HepG2 (cell line): ENCODE results near the gene ARHGAP32. TPM values are rescaled to one million over a fixed set of nuclear protein-coding genes. Genes with fewer than 3 reads are reported as not detected.

ENCODE experiments used
- ATAC-seq: fragments of 200-7000 bp; cut with Tn5 transposase; 3 replicates; pipeline ENCODE4 v1.9.1; 2020; ENCODE audit warnings: mild to moderate bottlenecking, moderate library complexity
- BruUV-seq: library from RNA; stranded (reverse); fragments of 400-500 nt; replicated peaks from 2 replicates; lab custom pipeline; 2021; lab: Mats Ljungman, UMichigan
- CTCF ChIA-PET: fragments of 300-600 bp; formaldehyde crosslinking; extraction: SDS; loops from one replicate; lab custom pipeline; 2021; ENCODE audit warnings: low total read pairs, inconsistent platforms, low intra/inter-chr PET ratio; lab: Yijun Ruan, JAX
- POLR2A ChIA-PET: fragments of 350-600 bp; sonication (Branson Sonifier 250); formaldehyde crosslinking; loops from one replicate; lab custom pipeline; 2020; ENCODE audit warnings: antibody characterized with exemption, inconsistent platforms; lab: Yijun Ruan, JAX
- DNase-seq: peaks from one replicate; pipeline ENCODE4 v3.0.0-alpha.2; 2015; ENCODE audit warnings: low spot score
- FAIRE-seq: peaks from 3 replicates; lab custom pipeline; 2011; peaks lifted over from hg19 to GRCh38; lab: Jason Lieb, UNC
- H2AFZ ChIP-seq: one replicate; pipeline ENCODE4 v1.6.1; 2011; ENCODE audit warnings: low read length, inconsistent platforms
- H3K27ac ChIP-seq: fragments of 300-600 bp; 3 replicates; pipeline ENCODE4 v1.8.0; 2011; ENCODE audit warnings: mixed run types, mild to moderate bottlenecking, mixed read lengths, low read length, inconsistent platforms; ENCODE audit not compliant: insufficient read depth; ENCODE audit errors: extremely low read length
- H3K27me3 ChIP-seq, 2 experiments: fragments of 200-600 bp in 1 of 2; 2 replicates in 1 of 2; 3 replicates in 1 of 2; pipeline versions ENCODE4 v1.6.0 to v1.8.0; 2011; ENCODE audit warnings: low read length in 2 of 2, mild to moderate bottlenecking in 2 of 2, moderate library complexity in 2 of 2, inconsistent platforms in 1 of 2; ENCODE audit not compliant: insufficient read depth in 2 of 2, control insufficient read depth in 1 of 2
- H3K36me3 ChIP-seq, 2 experiments: fragments of 200-600 bp in 1 of 2; replicated peaks in 1 of 2; 2 replicates in 1 of 2; 3 replicates in 1 of 2; pipeline versions ENCODE4 v1.5.1 to v1.8.0; 2011; ENCODE audit warnings: low read length in 2 of 2, inconsistent platforms in 1 of 2; ENCODE audit not compliant: insufficient read depth in 2 of 2, control insufficient read depth in 1 of 2
- H3K4me1 ChIP-seq: 2 replicates; pipeline ENCODE4 v1.5.1; 2012; ENCODE audit warnings: low read length, inconsistent platforms; ENCODE audit not compliant: insufficient read depth
- H3K4me2 ChIP-seq: 2 replicates; pipeline ENCODE4 v1.6.0; 2011; ENCODE audit warnings: low read depth, low read length, inconsistent platforms
- H3K4me3 ChIP-seq, 3 experiments: fragments of 200-600 bp in 1 of 3; sonication (generic), shearing (Covaris generic) in 1 of 3; replicated peaks in 1 of 3; 2 replicates each; pipeline ENCODE4 v1.5.1; 2011 to 2016; ENCODE audit warnings: low read length in 3 of 3, inconsistent platforms in 2 of 3, low read depth in 2 of 3, mild to moderate bottlenecking in 2 of 3, control low read depth in 1 of 3, mixed read lengths in 1 of 3; ENCODE audit not compliant: insufficient read depth in 1 of 3
- H3K79me2 ChIP-seq: one replicate; pipeline ENCODE4 v1.6.1; 2011; ENCODE audit warnings: low read length, inconsistent platforms; ENCODE audit not compliant: insufficient read depth
- H3K9ac ChIP-seq: 2 replicates; pipeline ENCODE4 v1.6.0; 2011; ENCODE audit warnings: mild to moderate bottlenecking, low read depth, low read length, inconsistent platforms; ENCODE audit not compliant: insufficient read depth
- H3K9me3 ChIP-seq: 2 replicates; pipeline ENCODE4 v1.5.1; 2012; ENCODE audit warnings: mild to moderate bottlenecking, low read length
- H4K20me1 ChIP-seq: 2 replicates; pipeline ENCODE4 v1.6.0; 2011; ENCODE audit warnings: inconsistent platforms, mild to moderate bottlenecking, low read length, moderate library complexity; ENCODE audit not compliant: insufficient read depth
- ARID5B ChIP-seq: IDR thresholded peaks from 2 replicates; pipeline ENCODE4 v1.4.0; 2020; ENCODE audit warnings: mild to moderate bottlenecking, missing genetic modification reagents
- BCL6 ChIP-seq: IDR thresholded peaks from 2 replicates; pipeline ENCODE4 v1.6.1; 2016; ENCODE audit warnings: missing genetic modification reagents, missing compliant biosample characterization
- CEBPG ChIP-seq: IDR thresholded peaks from 2 replicates; pipeline ENCODE4 v1.6.1; 2016
- CHCHD3 ChIP-seq: sonication (generic); formaldehyde crosslinking; IDR thresholded peaks from 2 replicates; pipeline ENCODE4 v1.8.0; 2022; ENCODE audit warnings: mild to moderate bottlenecking, missing genetic modification reagents, moderate library complexity
- HOXA9 ChIP-seq: sonication (generic); formaldehyde crosslinking; IDR thresholded peaks from 2 replicates; pipeline ENCODE4 v1.8.1; 2022; ENCODE audit warnings: missing genetic modification reagents, mild to moderate bottlenecking, moderate library complexity, borderline replicate concordance
- JUND ChIP-seq: sonication (generic); formaldehyde crosslinking; IDR thresholded peaks from 2 replicates; pipeline ENCODE4 v1.8.0; 2022; ENCODE audit warnings: mild to moderate bottlenecking, missing genetic modification reagents
- MBD4 ChIP-seq: IDR thresholded peaks from 2 replicates; pipeline ENCODE4 v1.6.1; 2012; ENCODE audit warnings: low read length, inconsistent platforms, borderline replicate concordance
- SALL2 ChIP-seq: sonication (generic); formaldehyde crosslinking; IDR thresholded peaks from 2 replicates; pipeline ENCODE4 v1.8.1; 2023; ENCODE audit warnings: mild to moderate bottlenecking, missing genetic modification reagents, inconsistent platforms
- TBX3 ChIP-seq: fragments of 450-650 bp; IDR thresholded peaks from 2 replicates; pipeline ENCODE4 v1.6.1; 2017; ENCODE audit warnings: antibody characterized with exemption, mild to moderate bottlenecking, inconsistent platforms, borderline replicate concordance
- ZBTB49 ChIP-seq: sonication (generic); formaldehyde crosslinking; IDR thresholded peaks from 2 replicates; pipeline ENCODE4 v1.4.0; 2020; ENCODE audit warnings: missing genetic modification reagents, borderline replicate concordance
- ZNF101 ChIP-seq: sonication (generic); formaldehyde crosslinking; IDR thresholded peaks from 2 replicates; pipeline ENCODE4 v1.4.0; 2020; ENCODE audit warnings: mild to moderate bottlenecking, low read depth, missing genetic modification reagents, borderline replicate concordance
- ZNF367 ChIP-seq: sonication (generic); formaldehyde crosslinking; IDR thresholded peaks from 2 replicates; pipeline ENCODE4 v1.4.0; 2020; ENCODE audit warnings: missing genetic modification reagents, borderline replicate concordance
- ZNF670 ChIP-seq: sonication (generic); formaldehyde crosslinking; IDR thresholded peaks from 2 replicates; pipeline ENCODE4 v1.8.0; 2022; ENCODE audit warnings: mild to moderate bottlenecking, missing genetic modification reagents, borderline replicate concordance
- WGBS: methylation state at CpG from one replicate; pipeline ENCODE4 v1.1.6; 2017; ENCODE audit warnings: low lambda C conversion rate; 5-methylcytosine and 5-hydroxymethylcytosine counted together
- in situ Hi-C: cut with HindIII; loops from 2 replicates; pipeline ENCODE4 v1.10.0; 2017; ENCODE audit warnings: low pct_unique_long_range_greater_than_20kb; ENCODE audit not compliant: extremely low pct_ligation_motif_present
- intact Hi-C: fragments of 100-400 bp; cut with micrococcal nuclease; formaldehyde crosslinking; loops from one replicate; pipeline ENCODE4 v1.10.0; 2022; ENCODE audit not compliant: unreplicated experiment
- polyA plus RNA-seq, 8 experiments: library from polyadenylated mRNA; depleted of rRNA in 3 of 8; stranded (reverse) in 7 of 8; unstranded in 1 of 8; fragments of >200 nt; fragmentation: Illumina TruSeq in 4 of 8; extraction: Trizol in 4 of 8; gene quantifications; 2 replicates each; pipeline versions ENCODE4 v1.2.1 to v1.2.3, GENCODE V29; 2011 to 2016; ENCODE audit warnings: low read depth in 4 of 8, missing spikeins in 1 of 8, mixed read lengths in 1 of 8; ENCODE audit not compliant: insufficient read depth in 1 of 8
- total RNA-seq, 5 experiments: library from RNA; depleted of rRNA; stranded (reverse); fragments of >200 nt; fragmentation: Illumina TruSeq; extraction: Trizol; gene quantifications; 2 replicates each; pipeline ENCODE4 v1.2.3, GENCODE V29; 2016; ENCODE audit warnings: low read depth in 1 of 5
- TF ChIP-seq, protein P1 (sequence below): sonication (generic); formaldehyde crosslinking; IDR thresholded peaks from 2 replicates; pipeline ENCODE4 v1.4.0; 2020; ENCODE audit warnings: missing genetic modification reagents, borderline replicate concordance

Gene ARHGAP32
- total and polyA plus RNA-seq, 2 of the 13 experiments (the other 11 are each of a cell fraction or from before 2014, with no cell fraction given), result 6.3 to 8.2 TPM

DNA sequence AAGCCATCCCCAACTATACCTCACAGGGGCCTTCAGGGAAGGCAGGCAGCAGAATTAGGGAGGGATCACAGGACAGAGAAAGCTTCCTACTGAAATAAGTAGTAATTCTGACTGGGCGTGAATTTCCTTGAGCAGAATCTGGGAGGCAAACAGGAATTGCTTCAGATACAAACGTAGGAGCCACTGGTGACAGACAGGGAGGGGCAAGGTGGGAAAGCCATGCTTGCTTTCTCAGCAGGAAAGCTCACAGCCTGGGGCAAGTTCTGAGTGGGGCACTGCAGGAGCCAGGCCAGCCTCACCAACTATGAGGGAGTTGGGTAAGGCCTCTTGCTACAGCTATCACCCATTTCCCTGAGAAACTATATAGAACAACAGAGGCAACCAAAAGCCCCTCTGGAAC lies 43.6 kb downstream of the ARHGAP32 start (continued):
- TF ChIP-seq, protein P1, sequence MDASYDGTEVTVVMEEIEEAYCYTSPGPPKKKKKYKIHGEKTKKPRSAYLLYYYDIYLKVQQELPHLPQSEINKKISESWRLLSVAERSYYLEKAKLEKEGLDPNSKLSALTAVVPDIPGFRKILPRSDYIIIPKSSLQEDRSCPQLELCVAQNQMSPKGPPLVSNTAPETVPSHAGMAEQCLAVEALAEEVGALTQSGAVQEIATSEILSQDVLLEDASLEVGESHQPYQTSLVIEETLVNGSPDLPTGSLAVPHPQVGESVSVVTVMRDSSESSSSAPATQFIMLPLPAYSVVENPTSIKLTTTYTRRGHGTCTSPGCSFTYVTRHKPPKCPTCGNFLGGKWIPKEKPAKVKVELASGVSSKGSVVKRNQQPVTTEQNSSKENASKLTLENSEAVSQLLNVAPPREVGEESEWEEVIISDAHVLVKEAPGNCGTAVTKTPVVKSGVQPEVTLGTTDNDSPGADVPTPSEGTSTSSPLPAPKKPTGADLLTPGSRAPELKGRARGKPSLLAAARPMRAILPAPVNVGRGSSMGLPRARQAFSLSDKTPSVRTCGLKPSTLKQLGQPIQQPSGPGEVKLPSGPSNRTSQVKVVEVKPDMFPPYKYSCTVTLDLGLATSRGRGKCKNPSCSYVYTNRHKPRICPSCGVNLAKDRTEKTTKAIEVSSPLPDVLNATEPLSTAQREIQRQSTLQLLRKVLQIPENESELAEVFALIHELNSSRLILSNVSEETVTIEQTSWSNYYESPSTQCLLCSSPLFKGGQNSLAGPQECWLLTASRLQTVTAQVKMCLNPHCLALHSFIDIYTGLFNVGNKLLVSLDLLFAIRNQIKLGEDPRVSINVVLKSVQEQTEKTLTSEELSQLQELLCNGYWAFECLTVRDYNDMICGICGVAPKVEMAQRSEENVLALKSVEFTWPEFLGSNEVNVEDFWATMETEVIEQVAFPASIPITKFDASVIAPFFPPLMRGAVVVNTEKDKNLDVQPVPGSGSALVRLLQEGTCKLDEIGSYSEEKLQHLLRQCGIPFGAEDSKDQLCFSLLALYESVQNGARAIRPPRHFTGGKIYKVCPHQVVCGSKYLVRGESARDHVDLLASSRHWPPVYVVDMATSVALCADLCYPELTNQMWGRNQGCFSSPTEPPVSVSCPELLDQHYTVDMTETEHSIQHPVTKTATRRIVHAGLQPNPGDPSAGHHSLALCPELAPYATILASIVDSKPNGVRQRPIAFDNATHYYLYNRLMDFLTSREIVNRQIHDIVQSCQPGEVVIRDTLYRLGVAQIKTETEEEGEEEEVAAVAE (CRISPR knock-in tag), result no peak
- TF ChIP-seq BCL6 (CRISPR knock-in tag), result no peak
- no peak for TF ChIP-seq HOXA9
- TF ChIP-seq CEBPG (CRISPR knock-in tag), result no peak
- no peak for TF ChIP-seq ZNF367 (CRISPR knock-in tag)

DNA sequence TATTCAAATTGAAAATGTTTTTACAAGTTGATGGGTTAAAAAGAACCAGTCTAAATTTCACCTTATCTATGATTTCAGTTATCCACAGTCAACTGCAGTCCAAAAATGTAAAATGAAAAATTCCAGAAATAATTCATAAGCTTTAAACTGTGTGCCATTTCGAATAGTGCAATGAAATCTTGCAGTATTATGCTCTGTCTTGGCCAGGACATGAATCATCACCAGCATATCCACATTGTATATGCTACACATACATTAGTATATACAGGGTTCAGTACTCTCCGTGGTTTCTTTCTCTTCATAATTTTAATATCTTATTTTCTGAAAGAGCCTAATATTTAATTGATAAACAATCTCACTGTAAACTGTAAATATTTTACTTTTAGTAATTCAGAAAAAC lies 45.9 kb downstream of the ARHGAP32 start:
- Histone ChIP-seq H3K27ac (no peak overlapping the region), H3K9ac (no peak overlapping the region)
- TF ChIP-seq JUND (CRISPR knock-in tag) (no peak), ZNF670 (CRISPR knock-in tag) (no peak), SALL2 (CRISPR knock-in tag) (no peak), TBX3 (no peak), MBD4 (no peak), ARID5B (CRISPR knock-in tag) (no peak), ZNF101 (no peak), ZBTB49 (CRISPR knock-in tag) (no peak), CHCHD3 (no peak)

More for the DNA sequence above, 45.9 kb downstream of the ARHGAP32 start:
- peaks cover 10% of the 10 kb centered on the region for H3K79me2 ChIP-seq
- H4K20me1 ChIP-seq, result no peaks in the 10 kb centered on the region
- ChIA-PET CTCF (no interaction called here), POLR2A (no interaction called here)
- intact Hi-C loops (no loop called here), in situ Hi-C loops (no loop called here)
- BruUV-seq, result no TSS peak
- H2AFZ ChIP-seq, result no peak overlapping the region
- no peaks in the 10 kb centered on the region for H3K27me3 ChIP-seq
- no peak overlapping the region for H3K4me3 ChIP-seq
- H3K9me3 ChIP-seq, result no peaks in the 10 kb centered on the region
- no peak for DNase-seq
- FAIRE-seq, result no peak
- no peak overlapping the region for H3K4me2 ChIP-seq
- no peaks in the 10 kb centered on the region for H3K36me3 ChIP-seq
- H3K4me1 ChIP-seq, result peaks cover 37% of the 10 kb centered on the region
- ATAC-seq, result no peak
- 98% methylated on average over 2 of the region's 2 CpGs for WGBS
